ENCODE measurements around the gene TRPT1.

Gene TRPT1

GRCh38 chr11:64258946-64259532 is 33.1 kb upstream of the TRPT1 start:
- TF ChIP-seq ZNF426 (tag by site-specific recombination; IDR thresholded peaks at IDR 0.05) (no peak), ZNF292 (tag by site-specific recombination; IDR thresholded peaks at IDR 0.05; ENCODE audit: borderline replicate concordance, low read depth) (no peak), ZXDB (tag by site-specific recombination; IDR thresholded peaks at IDR 0.05) (no peak), ZBTB44 (tag by site-specific recombination; IDR thresholded peaks at IDR 0.05) (no peak), MYNN (tag by site-specific recombination; IDR thresholded peaks at IDR 0.05; ENCODE audit: borderline replicate concordance) (no peak), HOXC10 (CRISPR knock-in tag; IDR thresholded peaks at IDR 0.05) (no peak), ZFP69B (tag by site-specific recombination; IDR thresholded peaks at IDR 0.05) (no peak), ZNF146 (tag by site-specific recombination; IDR thresholded peaks at IDR 0.05) (no peak), ZNF341 (tag by site-specific recombination; IDR thresholded peaks at IDR 0.05; ENCODE audit: low read depth) (no peak), KLF9 (tag by site-specific recombination; IDR thresholded peaks at IDR 0.05; ENCODE audit: low read depth) (no peak), ZBTB8A (tag by site-specific recombination; IDR thresholded peaks at IDR 0.05) (no peak), ZNF610 (tag by site-specific recombination; IDR thresholded peaks at IDR 0.05; ENCODE audit: borderline replicate concordance) (no peak), ZNF133 (tag by site-specific recombination; IDR thresholded peaks at IDR 0.05) (no peak), ZNF10 (tag by site-specific recombination; IDR thresholded peaks at IDR 0.05) (no peak), ZIC2 (tag by site-specific recombination; IDR thresholded peaks at IDR 0.05) (no peak), ZNF521 (tag by site-specific recombination; IDR thresholded peaks at IDR 0.05) (no peak)
- H3K4me3 ChIP-seq (ENCODE audit: low read depth, low read length) = no peak overlapping the region
- no peaks in the 10 kb centered on the region for H3K9me3 ChIP-seq (ENCODE audit: control insufficient read depth, insufficient read depth, low read depth, low read length)
- H3K36me3 ChIP-seq (ENCODE audit: control insufficient read depth in 2 of 2, insufficient read depth in 1 of 2, low read length in 2 of 2) = peaks cover 0 to 83% of the 10 kb centered on the region in 2 experiments; a peak in 2 of 3 replicates
- H3K4me1 ChIP-seq (ENCODE audit: control insufficient read depth, insufficient read depth, low read length) = no peaks in the 10 kb centered on the region; the same call in 1 of the 2 replicates
- POLR2A ChIA-PET = interaction anchor here (0.8 to 1.6 kb wide), 3 partner anchors 9 to 16 kb away, joined by 3 to 4 read pairs (median 4); no protein-coding TSS in a partner anchor
- CTCF ChIA-PET = interaction anchor here (0.7 kb wide), 1 partner anchor 1351 kb away, joined by 5 read pairs; no protein-coding TSS in a partner anchor
- no peak overlapping the region for H3K27ac ChIP-seq (ENCODE audit: extremely low read depth, low read depth, low read length)

GRCh38 chr11:64258356-64258755 is 32.4 kb upstream of the TRPT1 start:
- POLR2A ChIA-PET = interaction anchor here (0.8 to 1.6 kb wide), 4 partner anchors 9 to 15 kb away, joined by 3 to 7 read pairs (median 4); no protein-coding TSS in a partner anchor
- Histone ChIP-seq H3K36me3 (ENCODE audit: control insufficient read depth in 2 of 2, insufficient read depth in 1 of 2, low read length in 2 of 2) (peaks cover 0 to 78% of the 10 kb centered on the region in 2 experiments; a peak in 2 of 3 replicates), H3K4me1 (ENCODE audit: control insufficient read depth, insufficient read depth, low read length) (no peaks in the 10 kb centered on the region)
- TF ChIP-seq ZNF768 (tag by site-specific recombination; IDR thresholded peaks at IDR 0.05) (no peak), ZNF311 (tag by site-specific recombination; IDR thresholded peaks at IDR 0.05; ENCODE audit: borderline replicate concordance) (no peak), ZNF302 (tag by site-specific recombination; IDR thresholded peaks at IDR 0.05; ENCODE audit: low read depth) (no peak), REPIN1 (tag by site-specific recombination; IDR thresholded peaks at IDR 0.05; ENCODE audit: low read depth) (no peak), ZNF747 (tag by site-specific recombination; IDR thresholded peaks at IDR 0.05) (no peak), GLIS1 (tag by site-specific recombination; IDR thresholded peaks at IDR 0.05) (no peak), ZNF600 (tag by site-specific recombination; IDR thresholded peaks at IDR 0.05) (no peak), ZNF776 (tag by site-specific recombination; IDR thresholded peaks at IDR 0.05; ENCODE audit: borderline replicate concordance) (no peak), ZNF280D (tag by site-specific recombination; IDR thresholded peaks at IDR 0.05) (no peak), ZBTB48 (tag by site-specific recombination; IDR thresholded peaks at IDR 0.05) (no peak), ZNF184 (tag by site-specific recombination; IDR thresholded peaks at IDR 0.05) (no peak), SP2 (tag by site-specific recombination; IDR thresholded peaks at IDR 0.05) (no peak), MZF1 (tag by site-specific recombination; IDR thresholded peaks at IDR 0.05; ENCODE audit: borderline replicate concordance) (no peak), IKZF3 (tag by site-specific recombination; IDR thresholded peaks at IDR 0.05) (no peak), ZNF112 (tag by site-specific recombination; IDR thresholded peaks at IDR 0.05) (no peak)

More at GRCh38 chr11:64258356-64258755, 32.4 kb upstream of the TRPT1 start:
- no peak overlapping the region for H3K4me3 ChIP-seq (ENCODE audit: low read depth, low read length)
- no peak overlapping the region for H3K27ac ChIP-seq (ENCODE audit: extremely low read depth, low read depth, low read length)
- CTCF ChIA-PET = interaction anchor here (0.6 kb wide), 1 partner anchor 9 kb away, joined by 3 read pairs; no protein-coding TSS in a partner anchor
- no peaks in the 10 kb centered on the region for H3K9me3 ChIP-seq (ENCODE audit: control insufficient read depth, insufficient read depth, low read depth, low read length)

All from HEK293 (cell line).